Gastroesophageal sphincter (tissue), 4 donors: ENCODE measurements around the gene PRCP. TPM values are rescaled to one million over a fixed set of nuclear protein-coding genes. Genes with fewer than 3 reads are reported as not detected.
A peak's percentile ranks its signal among the peaks of the same experiment; 100 is the strongest.

Source experiments
- ATAC-seq: fragments of 150-250 bp; one replicate; pipeline ENCODE4 v1.9.1; 2016; ENCODE audit warnings: mild to moderate bottlenecking, moderate library complexity
- H3K27ac ChIP-seq, 4 donors: fragments of 200-600 bp; sonication (generic) in 3 of 4; 1 replicate in 3 of 4; 2 replicates in 1 of 4; pipeline ENCODE4 v1.5.1; 2016 to 2019
- H3K27me3 ChIP-seq: fragments of 200-600 bp; sonication (generic); one replicate; pipeline ENCODE4 v1.5.1; 2019
- H3K36me3 ChIP-seq, 2 donors: fragments of 200-600 bp; sonication (generic); one replicate each; pipeline ENCODE4 v1.5.1; 2019; ENCODE audit warnings: control low read depth in 1 of 2
- H3K4me1 ChIP-seq, 3 donors: fragments of 200-600 bp; sonication (generic); 1 replicate in 2 of 3; 2 replicates in 1 of 3; pipeline ENCODE4 v1.5.1; 2016 to 2019; ENCODE audit warnings: control low read depth in 2 of 3
- H3K4me3 ChIP-seq, 2 donors: fragments of 200-600 bp; sonication (generic); one replicate each; pipeline ENCODE4 v1.5.1; 2019; ENCODE audit warnings: mild to moderate bottlenecking in 1 of 2, moderate library complexity in 1 of 2
- H3K9me3 ChIP-seq, 3 donors: fragments of 200-600 bp; sonication (generic); one replicate each; pipeline ENCODE4 v1.5.1; 2017 to 2019; ENCODE audit warnings: control low read depth in 2 of 3
- CTCF ChIP-seq, 4 experiments: fragments of 200-600 bp in 2 of 4; fragments of 450-650 bp in 2 of 4; sonication (generic) in 1 of 4; IDR thresholded peaks; one replicate each; pipeline ENCODE4 v1.5.1; 2017 to 2019; ENCODE audit warnings: antibody characterized with exemption in 4 of 4, mild to moderate bottlenecking in 2 of 4, moderate library complexity in 2 of 4
- EP300 ChIP-seq: sonication (generic); formaldehyde crosslinking; IDR thresholded peaks from one replicate; pipeline ENCODE4 v1.6.1; 2017; ENCODE audit warnings: antibody characterized with exemption, mild to moderate bottlenecking
- POLR2A ChIP-seq, 2 donors: fragments of 450-650 bp; IDR thresholded peaks; one replicate each; pipeline ENCODE4 v1.6.1; 2017; ENCODE audit warnings: antibody characterized with exemption in 2 of 2, mild to moderate bottlenecking in 2 of 2, moderate library complexity in 1 of 2
- POLR2AphosphoS5 ChIP-seq: sonication (generic); formaldehyde crosslinking; IDR thresholded peaks from one replicate; pipeline ENCODE4 v1.6.1; 2017; ENCODE audit warnings: antibody characterized with exemption
- whole genome bisulfite sequencing, 2 donors: methylation state at CpG; one replicate each; pipeline ENCODE4 v1.1.5; 2018; ENCODE audit warnings: low coverage in 1 of 2; 5-methylcytosine and 5-hydroxymethylcytosine counted together
- total RNA-seq, 4 donors: library from RNA; depleted of rRNA; stranded (reverse); fragments of >200 nt; gene quantifications; one replicate each; pipeline ENCODE4 v1.1.0, GENCODE V29; 2016

The PRCP gene
- total RNA-seq, 4 donors from 2014 or later: 22.8 to 62.2 (median 42.4) TPM

- ATAC-seq: no peak
Measured at GRCh38 chr11:82895437-82896091, 4.7 kb downstream of the PRCP start.

GRCh38 chr11:82892611-82893169 lies 7.5 kb downstream of the PRCP start:
- ATAC-seq: no peak
- H3K4me1 ChIP-seq: peaks cover 0 to 15% (median 0%) of the 10 kb centered on the region in 3 donors
- no peaks in the 10 kb centered on the region for H3K36me3 ChIP-seq
- no peak overlapping the region for H3K27ac ChIP-seq
- no peaks in the 10 kb centered on the region for H3K9me3 ChIP-seq
- no peak overlapping the region for H3K4me3 ChIP-seq
- 91 to 100% methylated on average over 1 to 2 of the region's 2 CpGs for WGBS, 2 donors
- TF ChIP-seq CTCF (IDR thresholded peaks at IDR 0.05) (no peak), POLR2AphosphoS5 (no peak), EP300 (no peak), POLR2A (IDR thresholded peaks at IDR 0.05) (no peak)
- no peaks in the 10 kb centered on the region for H3K27me3 ChIP-seq

More at GRCh38 chr11:82895437-82896091, 4.7 kb downstream of the PRCP start:
- Histone ChIP-seq H3K9me3 (no peaks in the 10 kb centered on the region), H3K36me3 (no peaks in the 10 kb centered on the region), H3K4me3 (no peak overlapping the region), H3K27me3 (no peaks in the 10 kb centered on the region), H3K4me1 (peaks cover 3 to 24% (median 13%) of the 10 kb centered on the region in 3 donors), H3K27ac (no peak overlapping the region)
- TF ChIP-seq POLR2AphosphoS5: no peak
- TF ChIP-seq POLR2A (IDR thresholded peaks at IDR 0.05): no peak
- no peak for TF ChIP-seq EP300
- TF ChIP-seq CTCF (IDR thresholded peaks at IDR 0.05): no peak

- Histone ChIP-seq H3K4me3 (no peak overlapping the region), H3K27me3 (no peaks in the 10 kb centered on the region), H3K9me3 (no peaks in the 10 kb centered on the region), H3K4me1 (peaks cover 0 to 15% (median 0%) of the 10 kb centered on the region in 3 donors), H3K27ac (no peak overlapping the region), H3K36me3 (no peaks in the 10 kb centered on the region)
- no peak for ATAC-seq
- no peak for TF ChIP-seq POLR2AphosphoS5
- TF ChIP-seq CTCF (IDR thresholded peaks at IDR 0.05): no peak
- no peak for TF ChIP-seq POLR2A (IDR thresholded peaks at IDR 0.05)
- no peak for TF ChIP-seq EP300
Measured at GRCh38 chr11:82890936-82891335, 9.3 kb downstream of the PRCP start.

GRCh38 chr11:82890002-82890341 lies 10.3 kb downstream of the PRCP start:
- H3K4me1 ChIP-seq: peaks cover 0 to 16% (median 0%) of the 10 kb centered on the region in 3 donors
- H3K36me3 ChIP-seq: no peaks in the 10 kb centered on the region
- peak overlapping the region in 1 of 4 donors; percentile 5 for H3K27ac ChIP-seq
- no peaks in the 10 kb centered on the region for H3K9me3 ChIP-seq
- TF ChIP-seq POLR2AphosphoS5: no peak
- TF ChIP-seq POLR2A (IDR thresholded peaks at IDR 0.05): no peak
- WGBS, 2 donors: 91 to 100% methylated on average over 1 of the region's 1 CpG
- no peak overlapping the region for H3K4me3 ChIP-seq
- no peaks in the 10 kb centered on the region for H3K27me3 ChIP-seq
- no peak for ATAC-seq

- no peak for TF ChIP-seq POLR2AphosphoS5
- no peak for TF ChIP-seq EP300
- TF ChIP-seq POLR2A (IDR thresholded peaks at IDR 0.05): no peak
- no peak for TF ChIP-seq CTCF (IDR thresholded peaks at IDR 0.05)
- no peaks in the 10 kb centered on the region for H3K36me3 ChIP-seq
- ATAC-seq: no peak
- H3K27ac ChIP-seq: no peak overlapping the region
- no peak overlapping the region for H3K4me3 ChIP-seq
- peaks cover 0 to 22% (median 0%) of the 10 kb centered on the region in 3 donors for H3K4me1 ChIP-seq
- H3K9me3 ChIP-seq: no peaks in the 10 kb centered on the region
- WGBS, 2 donors: 65 to 76% methylated on average over 3 to 6 of the region's 6 CpGs
- H3K27me3 ChIP-seq: no peaks in the 10 kb centered on the region
Measured at GRCh38 chr11:82889133-82890001, 10.9 kb downstream of the PRCP start.
